Karpas-422 (cell line): ENCODE data around the gene PLB1. TPM values are rescaled to one million over a fixed set of nuclear protein-coding genes. Genes with fewer than 3 reads are reported as not detected.
A peak's percentile ranks its signal among the peaks of the same experiment; 100 is the strongest.

Experiments
- DNase-seq: peaks from one replicate; pipeline ENCODE4 v3.0.0-alpha.2; 2015
- H2AFZ ChIP-seq: fragments of 200-600 bp; sonication (generic); 2 replicates; pipeline ENCODE4 v1.6.1; 2014; ENCODE audit warnings: antibody characterized with exemption, low read length, mixed read lengths
- H3K27ac ChIP-seq: fragments of 200-600 bp; sonication (generic); 2 replicates; pipeline ENCODE4 v1.5.1; 2014; ENCODE audit warnings: mild to moderate bottlenecking, low read length, moderate library complexity
- H3K27me3 ChIP-seq: fragments of 200-600 bp; sonication (generic); 2 replicates; pipeline ENCODE4 v1.6.1; 2014; ENCODE audit warnings: low read length, mixed read lengths
- H3K36me3 ChIP-seq: fragments of 200-600 bp; sonication (generic); 2 replicates; pipeline ENCODE4 v1.6.1; 2014; ENCODE audit warnings: low read length, mixed read lengths; ENCODE audit not compliant: insufficient read depth
- H3K4me1 ChIP-seq: fragments of 200-600 bp; sonication (generic); 2 replicates; pipeline ENCODE4 v1.6.1; 2014; ENCODE audit warnings: mild to moderate bottlenecking, low read length, mixed read lengths
- H3K4me2 ChIP-seq: fragments of 200-600 bp; sonication (generic); 2 replicates; pipeline ENCODE4 v1.6.1; 2014; ENCODE audit warnings: low read length, low read depth, mild to moderate bottlenecking; ENCODE audit not compliant: poor library complexity, severe bottlenecking
- H3K4me3 ChIP-seq: fragments of 200-600 bp; sonication (generic); 2 replicates; pipeline ENCODE4 v1.5.1; 2014; ENCODE audit warnings: mild to moderate bottlenecking, antibody characterized with exemption, low read length, mixed read lengths
- H3K79me2 ChIP-seq: fragments of 200-600 bp; sonication (generic); 2 replicates; pipeline ENCODE4 v1.6.1; 2014; ENCODE audit warnings: mild to moderate bottlenecking, low read length, mixed read lengths
- H3K9ac ChIP-seq: fragments of 200-600 bp; sonication (generic); 2 replicates; pipeline ENCODE4 v1.6.0; 2014; ENCODE audit warnings: low read length
- H3K9me2 ChIP-seq: fragments of 200-600 bp; sonication (generic), shearing (Covaris generic); replicated peaks from 2 replicates; pipeline ENCODE4 v1.6.0; 2014; ENCODE audit warnings: mild to moderate bottlenecking, low read length, moderate library complexity; ENCODE audit not compliant: insufficient read depth
- H3K9me3 ChIP-seq: fragments of 300-700, 200-600 bp; sonication (generic); 2 replicates; pipeline ENCODE4 v1.6.1; 2014; ENCODE audit warnings: low read length, mixed read lengths
- H4K20me1 ChIP-seq: fragments of 200-600 bp; sonication (generic); 2 replicates; pipeline ENCODE4 v1.6.1; 2014; ENCODE audit warnings: mild to moderate bottlenecking, antibody characterized with exemption, low read length, low read depth; ENCODE audit not compliant: insufficient read depth
- total RNA-seq: library from RNA; depleted of rRNA; stranded (reverse); fragments of >200 nt; shearing (Covaris generic); gene quantifications from 2 replicates; pipeline ENCODE4 v1.2.3, GENCODE V29; 2014; ENCODE audit warnings: low replicate concordance

PLB1 gene
- total RNA-seq, 1 experiment from 2014 or later, result not detected

DNA sequence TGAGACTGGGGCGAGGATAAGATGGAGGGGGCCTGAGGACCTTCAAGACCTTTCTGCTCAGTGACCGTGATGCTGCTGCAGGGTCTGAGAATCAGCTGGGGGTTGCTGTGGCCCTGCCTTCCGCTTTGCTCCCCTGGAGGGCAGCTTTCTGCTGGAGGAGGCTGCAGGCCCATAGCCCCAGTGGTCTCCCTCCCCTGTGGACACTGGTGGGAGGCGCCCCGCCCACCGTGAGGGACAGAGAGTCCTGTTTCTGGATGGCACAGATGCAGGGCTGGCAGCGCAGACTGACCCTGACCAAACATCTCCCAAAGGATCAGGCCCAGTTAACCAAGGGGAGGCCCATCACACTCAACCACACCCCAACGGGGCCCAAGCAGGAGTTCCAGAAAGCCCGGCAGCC is 42.8 kb downstream of the PLB1 start:
- Histone ChIP-seq H3K27me3 (no peaks in the 10 kb centered on the region), H3K9me2 (no peaks in the 10 kb centered on the region), H3K4me2 (peak overlapping the region; percentile 47), H3K4me3 (peak overlapping the region; percentile 51; the same call in 1 of the 2 replicates), H3K36me3 (no peaks in the 10 kb centered on the region), H3K4me1 (peaks cover 10% of the 10 kb centered on the region), H2AFZ (peak overlapping the region; percentile 96), H3K9me3 (no peaks in the 10 kb centered on the region), H3K27ac (no peak overlapping the region), H3K79me2 (no peaks in the 10 kb centered on the region), H3K9ac (peak overlapping the region; percentile 50), H4K20me1 (no peaks in the 10 kb centered on the region)
- no peak for DNase-seq

DNA sequence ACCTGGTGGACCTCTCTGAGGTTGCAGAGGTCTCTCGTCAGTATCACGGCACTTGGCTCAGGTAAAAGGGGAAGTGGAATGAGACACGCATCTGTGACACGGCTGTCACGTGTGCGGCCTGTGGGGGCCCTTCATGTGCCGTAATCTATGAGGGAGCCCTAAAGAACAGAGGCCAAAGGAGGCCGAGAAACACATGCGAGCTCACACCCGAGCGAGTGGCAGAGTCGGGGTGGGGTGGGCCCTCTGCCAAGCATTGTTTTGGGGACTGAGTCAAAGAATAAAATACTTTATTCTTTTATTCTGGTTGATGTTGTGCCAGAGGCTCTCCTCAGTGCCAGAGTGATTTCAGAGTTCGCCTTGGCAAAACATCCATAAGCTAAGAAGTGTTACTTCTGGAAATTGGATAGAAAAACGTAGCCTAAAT is 43.3 kb downstream of the PLB1 start:
- Histone ChIP-seq H3K9me2 (no peaks in the 10 kb centered on the region), H3K27ac (no peak overlapping the region), H3K9ac (peak overlapping the region; percentile 50), H3K4me3 (peak overlapping the region; percentile 51; the same call in 1 of the 2 replicates), H3K9me3 (no peaks in the 10 kb centered on the region), H3K36me3 (no peaks in the 10 kb centered on the region), H2AFZ (peak overlapping the region; percentile 96), H3K27me3 (no peaks in the 10 kb centered on the region), H3K4me1 (peaks cover 10% of the 10 kb centered on the region), H4K20me1 (no peaks in the 10 kb centered on the region), H3K4me2 (peak overlapping the region; percentile 47), H3K79me2 (no peaks in the 10 kb centered on the region)
- peak; percentile 74 for DNase-seq

DNA sequence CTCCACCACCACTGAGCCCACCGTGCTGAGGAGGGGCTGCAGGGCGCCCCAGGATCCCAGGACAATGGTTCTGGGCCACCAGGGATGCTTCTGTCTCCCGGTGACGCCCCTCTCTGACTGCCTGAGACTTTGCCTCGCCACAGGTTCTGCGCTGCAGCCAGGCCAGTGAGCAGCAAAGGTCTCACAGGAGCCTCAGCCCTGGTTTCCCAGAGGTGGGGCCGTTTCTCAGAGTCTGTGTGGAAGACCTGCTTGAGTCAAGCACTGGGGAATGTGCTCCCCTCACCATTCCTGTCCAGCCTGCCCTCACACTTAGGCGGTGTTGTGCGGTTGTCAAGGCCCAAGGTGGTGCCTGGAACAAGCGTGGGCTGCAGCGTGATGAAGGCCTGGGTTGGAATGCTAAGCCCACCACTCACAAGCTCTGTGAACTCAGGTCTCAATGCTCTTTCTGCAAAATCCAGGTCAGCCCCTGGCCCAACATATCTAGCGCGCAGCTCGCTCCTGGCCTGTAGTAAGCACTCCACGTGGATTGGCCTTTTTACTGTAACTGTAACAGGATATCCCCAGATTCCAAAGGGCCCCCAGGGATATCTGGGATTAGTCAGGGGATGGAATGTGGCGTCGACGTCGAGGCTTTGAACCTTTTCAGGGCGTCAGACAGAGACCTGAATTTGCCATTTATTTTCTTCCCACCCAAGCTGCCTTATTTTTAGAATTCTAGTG is 47.6 kb downstream of the PLB1 start:
- Histone ChIP-seq H3K9ac (no peak overlapping the region), H3K4me2 (no peak overlapping the region), H3K9me3 (no peaks in the 10 kb centered on the region), H3K79me2 (no peaks in the 10 kb centered on the region), H3K36me3 (no peaks in the 10 kb centered on the region), H3K9me2 (no peaks in the 10 kb centered on the region), H3K4me1 (peaks cover 10% of the 10 kb centered on the region), H3K27ac (no peak overlapping the region), H4K20me1 (no peaks in the 10 kb centered on the region), H3K27me3 (no peaks in the 10 kb centered on the region), H3K4me3 (no peak overlapping the region), H2AFZ (no peak overlapping the region)
- no peak for DNase-seq

DNA sequence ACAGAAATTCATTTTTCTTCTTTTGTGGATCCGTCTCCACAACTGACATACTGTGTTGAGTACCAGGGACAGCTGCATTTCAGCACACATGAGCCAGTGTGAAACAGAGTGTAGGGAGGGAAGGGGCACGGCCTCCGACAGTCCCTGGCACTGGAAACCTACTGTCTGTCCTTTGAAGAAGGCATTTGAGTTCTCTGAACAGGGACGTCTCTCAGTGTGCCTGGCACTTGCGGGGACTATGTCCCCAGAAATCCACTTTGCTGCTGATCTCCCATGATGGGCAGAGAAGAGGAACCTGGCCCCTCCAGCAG is 48.1 kb downstream of the PLB1 start:
- no peaks in the 10 kb centered on the region for H3K36me3 ChIP-seq
- no peaks in the 10 kb centered on the region for H3K79me2 ChIP-seq
- H3K4me2 ChIP-seq, result no peak overlapping the region

DNA sequence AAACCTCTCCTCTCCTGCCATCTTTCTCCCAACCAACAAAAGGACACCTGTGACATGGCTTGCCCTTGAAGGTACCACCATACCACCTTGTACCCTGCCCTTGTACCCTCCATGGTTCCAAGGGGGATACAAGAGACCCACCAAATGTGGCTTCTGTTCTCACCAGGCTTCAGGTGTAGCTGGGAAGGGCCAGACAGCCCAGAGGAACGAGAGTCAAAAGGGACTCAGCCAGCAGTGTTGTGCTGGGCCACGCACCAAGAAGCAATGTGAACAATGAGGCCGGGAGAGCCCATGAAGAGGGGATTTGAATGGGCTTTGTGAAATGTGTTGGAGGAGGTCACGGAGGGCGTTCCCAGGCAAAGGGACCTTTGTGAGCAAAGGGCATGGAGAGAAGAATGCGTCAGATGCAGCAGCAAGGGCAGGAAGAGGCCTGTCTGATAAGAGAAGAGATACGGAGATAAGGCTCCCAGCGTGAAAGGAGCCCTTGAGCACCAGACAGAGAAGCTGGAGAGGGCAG is 48.6 kb downstream of the PLB1 start:
- no peaks in the 10 kb centered on the region for H3K9me3 ChIP-seq
- H3K4me3 ChIP-seq, result no peak overlapping the region
- no peak overlapping the region for H2AFZ ChIP-seq
- H3K9ac ChIP-seq, result no peak overlapping the region
- no peaks in the 10 kb centered on the region for H3K9me2 ChIP-seq
- no peaks in the 10 kb centered on the region for H3K36me3 ChIP-seq
- no peaks in the 10 kb centered on the region for H3K79me2 ChIP-seq
- no peak for DNase-seq
- H3K27me3 ChIP-seq, result no peaks in the 10 kb centered on the region
- H3K27ac ChIP-seq, result no peak overlapping the region
- H3K4me1 ChIP-seq, result peaks cover under 1% of the 10 kb centered on the region
- no peaks in the 10 kb centered on the region for H4K20me1 ChIP-seq
- no peak overlapping the region for H3K4me2 ChIP-seq

More for the DNA sequence above, 48.1 kb downstream of the PLB1 start:
- Histone ChIP-seq H3K4me1 (peaks cover 5% of the 10 kb centered on the region), H3K9me2 (no peaks in the 10 kb centered on the region), H2AFZ (no peak overlapping the region), H3K9ac (no peak overlapping the region), H3K4me3 (no peak overlapping the region), H3K9me3 (no peaks in the 10 kb centered on the region), H4K20me1 (no peaks in the 10 kb centered on the region), H3K27ac (no peak overlapping the region), H3K27me3 (no peaks in the 10 kb centered on the region)
- no peak for DNase-seq

DNA sequence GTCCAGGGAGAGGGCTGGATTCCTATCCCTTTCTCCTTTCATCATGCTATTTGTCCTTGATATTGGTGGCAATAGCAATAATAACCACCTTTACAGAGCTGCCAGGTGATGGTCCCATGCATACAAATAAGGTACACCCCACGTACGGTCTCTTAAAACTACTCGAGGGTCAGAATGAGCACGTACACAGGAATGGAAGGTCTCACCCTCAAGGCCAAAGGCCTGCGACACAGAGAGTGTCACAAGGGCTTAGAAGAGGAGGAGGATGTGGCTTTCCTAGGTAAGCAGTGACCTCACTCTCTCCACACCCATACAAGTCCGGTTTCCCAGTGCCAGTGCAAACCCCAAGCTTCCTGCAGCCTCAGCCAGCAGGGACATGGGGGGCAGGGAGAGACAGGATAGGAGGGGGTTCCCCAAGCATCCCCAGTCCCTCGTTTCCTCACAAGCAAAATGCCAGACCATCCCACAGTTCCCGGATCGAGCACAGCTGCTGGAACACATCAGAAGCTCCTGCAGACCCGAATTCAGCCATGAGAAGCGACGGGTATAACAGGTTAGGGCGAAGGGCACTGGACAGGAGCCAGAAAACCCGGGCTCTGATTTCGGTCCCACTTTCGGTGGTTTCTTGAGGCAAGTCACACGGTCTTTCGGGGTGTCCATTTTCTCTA is 49.2 kb downstream of the PLB1 start:
- Histone ChIP-seq H4K20me1 (no peaks in the 10 kb centered on the region), H3K4me2 (no peak overlapping the region), H3K27me3 (no peaks in the 10 kb centered on the region), H3K4me1 (no peaks in the 10 kb centered on the region), H3K9me3 (no peaks in the 10 kb centered on the region), H3K9me2 (no peaks in the 10 kb centered on the region), H2AFZ (no peak overlapping the region), H3K9ac (no peak overlapping the region), H3K4me3 (no peak overlapping the region), H3K79me2 (no peaks in the 10 kb centered on the region), H3K27ac (no peak overlapping the region), H3K36me3 (no peaks in the 10 kb centered on the region)
- DNase-seq, result no peak

DNA sequence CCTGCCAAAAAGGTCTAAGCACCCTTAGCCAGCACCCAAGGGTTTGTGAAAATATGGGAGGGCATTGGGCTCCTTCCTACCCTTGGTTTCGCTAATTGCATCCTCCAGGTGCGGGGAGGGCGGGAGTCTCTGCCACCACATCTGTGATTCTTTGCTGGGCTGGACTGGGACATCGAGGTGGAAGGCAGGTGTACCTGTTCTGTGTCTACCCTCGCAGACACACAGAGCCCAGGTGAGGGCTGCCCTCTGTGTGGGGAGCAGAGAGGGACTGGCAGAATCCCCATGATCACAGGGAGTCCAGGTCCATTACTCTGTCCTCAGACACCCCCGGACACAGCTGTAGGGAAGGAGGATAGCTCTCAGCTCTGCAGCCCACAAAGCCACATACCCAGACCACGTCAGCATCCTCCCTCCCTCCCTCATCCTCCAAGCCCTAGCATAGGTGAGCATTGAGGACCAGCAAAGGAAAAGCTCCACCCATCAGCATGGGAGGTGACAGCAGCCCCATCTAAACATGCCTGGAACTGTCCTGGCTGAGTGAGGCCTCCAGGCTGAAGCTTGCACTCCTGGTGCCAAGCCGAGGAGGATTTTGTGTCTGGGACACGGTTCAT is 49.8 kb downstream of the PLB1 start:
- Histone ChIP-seq H3K36me3 (no peaks in the 10 kb centered on the region), H3K9ac (no peak overlapping the region), H3K4me1 (no peaks in the 10 kb centered on the region), H3K79me2 (no peaks in the 10 kb centered on the region), H2AFZ (no peak overlapping the region), H3K9me2 (no peaks in the 10 kb centered on the region), H3K27ac (no peak overlapping the region), H4K20me1 (no peaks in the 10 kb centered on the region), H3K4me2 (no peak overlapping the region), H3K9me3 (no peaks in the 10 kb centered on the region), H3K27me3 (no peaks in the 10 kb centered on the region), H3K4me3 (no peak overlapping the region)
- DNase-seq, result no peak

DNA sequence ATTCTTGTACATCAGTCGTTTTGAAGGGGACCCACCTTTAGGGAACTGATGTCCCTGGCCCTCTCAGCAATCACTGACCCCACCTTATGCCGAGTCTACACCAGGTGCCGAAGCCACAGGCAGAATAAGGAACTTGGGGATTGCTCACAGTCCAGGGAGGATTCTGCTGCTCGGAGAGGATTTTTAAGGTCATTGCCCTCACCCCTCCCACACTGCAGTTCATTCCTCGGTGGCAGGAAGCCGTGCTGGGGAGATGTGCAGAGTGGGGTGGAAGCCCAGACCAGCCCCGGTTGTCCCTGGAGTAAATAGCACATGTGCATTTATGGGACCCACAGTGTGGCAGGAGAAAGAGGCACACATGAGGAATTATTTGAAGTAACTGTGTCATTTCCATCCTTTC is 50.4 kb downstream of the PLB1 start:
- no peaks in the 10 kb centered on the region for H3K4me1 ChIP-seq
- H3K27ac ChIP-seq, result no peak overlapping the region
- H3K36me3 ChIP-seq, result no peaks in the 10 kb centered on the region
- H3K4me2 ChIP-seq, result no peak overlapping the region
- no peaks in the 10 kb centered on the region for H4K20me1 ChIP-seq
- no peak for DNase-seq
- no peaks in the 10 kb centered on the region for H3K9me3 ChIP-seq
- H3K27me3 ChIP-seq, result no peaks in the 10 kb centered on the region
- H3K9me2 ChIP-seq, result no peaks in the 10 kb centered on the region
- H3K4me3 ChIP-seq, result no peak overlapping the region
- H3K9ac ChIP-seq, result no peak overlapping the region
- no peaks in the 10 kb centered on the region for H3K79me2 ChIP-seq
- no peak overlapping the region for H2AFZ ChIP-seq
